NB4 (cell line): Measurements from ENCODE around the gene RBM47.
A peak's percentile ranks its signal among the peaks of the same experiment; 100 is the strongest.

ENCODE experiments used
- DNase-seq: peaks from one replicate; pipeline ENCODE4 v3.0.0; 2010; ENCODE audit warnings: low read depth
- H3K4me3 ChIP-seq: one replicate; pipeline ENCODE4 v1.5.1; 2011; ENCODE audit warnings: mild to moderate bottlenecking, low read depth, low read length, moderate library complexity
- CTCF ChIP-seq: IDR thresholded peaks from one replicate; pipeline ENCODE4 v1.5.1; 2012; ENCODE audit warnings: low read depth, low read length
- MYC ChIP-seq: IDR thresholded peaks from 2 replicates; pipeline ENCODE4 v1.6.1; 2011; ENCODE audit warnings: low read depth, low read length
- POLR2A ChIP-seq: IDR thresholded peaks from 2 replicates; pipeline ENCODE4 v1.6.1; 2011; ENCODE audit warnings: mild to moderate bottlenecking; ENCODE audit not compliant: insufficient read length; ENCODE audit errors: extremely low read depth
- TF ChIP-seq, protein P1 (sequence below): IDR thresholded peaks from 2 replicates; pipeline ENCODE4 v1.6.1; 2011; ENCODE audit warnings: low read depth, low read length

RBM47 gene

GRCh38 chr4:40493160-40493559, 136.5 kb downstream of the RBM47 start:
- TF ChIP-seq, protein P1, sequence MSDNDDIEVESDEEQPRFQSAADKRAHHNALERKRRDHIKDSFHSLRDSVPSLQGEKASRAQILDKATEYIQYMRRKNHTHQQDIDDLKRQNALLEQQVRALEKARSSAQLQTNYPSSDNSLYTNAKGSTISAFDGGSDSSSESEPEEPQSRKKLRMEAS = no peak
- no peak for TF ChIP-seq POLR2A
- no peak for TF ChIP-seq CTCF
- no peak for TF ChIP-seq MYC
- no peak for DNase-seq
- H3K4me3 ChIP-seq = no peak overlapping the region

DNA sequence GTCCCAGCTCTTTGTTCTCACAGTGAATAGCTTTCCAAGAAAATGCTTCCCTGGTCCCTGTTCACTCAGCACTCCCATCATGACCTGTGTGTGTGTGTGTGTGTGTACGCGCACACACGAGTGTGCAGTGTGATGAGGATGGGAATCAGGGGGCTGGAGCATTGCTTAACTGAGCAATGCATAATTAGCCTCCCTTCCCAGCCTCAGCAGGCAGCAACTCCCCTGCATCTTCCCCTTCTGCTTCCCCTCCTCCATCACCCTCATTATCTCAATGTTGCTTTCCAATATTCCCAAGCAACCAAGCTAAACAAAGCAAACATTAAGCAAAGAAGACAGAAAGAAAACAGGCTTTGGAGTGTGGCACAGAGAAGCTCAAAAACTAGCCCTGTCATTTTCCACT, 137.0 kb downstream of the RBM47 start:
- DNase-seq = no peak
- H3K4me3 ChIP-seq = no peak overlapping the region
- no peak for TF ChIP-seq POLR2A
- TF ChIP-seq MYC = no peak
- no peak for TF ChIP-seq CTCF
- TF ChIP-seq, protein P1 = no peak

GRCh38 chr4:40490481-40490880, 139.2 kb downstream of the RBM47 start:
- no peak for DNase-seq
- TF ChIP-seq MYC (no peak), POLR2A (no peak), CTCF (no peak)
- TF ChIP-seq, protein P1 = no peak
- H3K4me3 ChIP-seq = no peak overlapping the region

GRCh38 chr4:40489961-40490360, 139.7 kb downstream of the RBM47 start:
- no peak overlapping the region for H3K4me3 ChIP-seq
- DNase-seq = no peak
- TF ChIP-seq, protein P1 = no peak
- no peak for TF ChIP-seq MYC

DNA sequence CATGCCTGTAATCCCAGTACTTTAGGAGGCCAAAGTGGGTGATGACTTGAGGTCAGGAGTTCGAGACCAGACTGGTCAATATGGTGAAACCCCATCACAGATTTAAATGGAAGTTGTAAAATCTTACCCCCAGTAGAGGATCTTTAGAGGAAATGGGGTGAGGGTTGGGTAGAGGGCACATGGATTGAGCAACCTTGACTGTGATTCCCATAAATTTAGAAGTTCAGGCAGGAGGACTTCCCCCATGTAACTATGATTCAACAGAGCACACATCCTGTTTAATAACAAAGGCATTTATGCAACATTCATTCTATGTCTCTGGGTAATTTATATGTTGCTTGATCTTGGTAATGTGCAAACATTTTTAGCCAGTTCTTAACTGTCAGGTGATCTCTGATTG, 143.1 kb downstream of the RBM47 start:
- TF ChIP-seq, protein P1 = no peak
- TF ChIP-seq MYC = no peak
- TF ChIP-seq POLR2A = no peak
- no peak for TF ChIP-seq CTCF
- DNase-seq = peak; percentile 85
- H3K4me3 ChIP-seq = no peak overlapping the region

- DNase-seq = no peak
- TF ChIP-seq MYC = no peak
- TF ChIP-seq CTCF = no peak
- H3K4me3 ChIP-seq = no peak overlapping the region
These were observed 145.1 kb downstream of the RBM47 start for GRCh38 chr4:40484346-40485090.
